Measurements from ENCODE around the gene MRPL20. TPM values are rescaled to one million over a fixed set of nuclear protein-coding genes. Genes with fewer than 3 reads are reported as not detected.
"Not testable (repeated sequence)": the region's sequence is repeated elsewhere in the genome, so short reads cannot be mapped to it uniquely, and the experiment has no call there.

MRPL20 gene
- total RNA-seq, 4 donors from 2014 or later = 106 to 170 (median 136) TPM

DNA sequence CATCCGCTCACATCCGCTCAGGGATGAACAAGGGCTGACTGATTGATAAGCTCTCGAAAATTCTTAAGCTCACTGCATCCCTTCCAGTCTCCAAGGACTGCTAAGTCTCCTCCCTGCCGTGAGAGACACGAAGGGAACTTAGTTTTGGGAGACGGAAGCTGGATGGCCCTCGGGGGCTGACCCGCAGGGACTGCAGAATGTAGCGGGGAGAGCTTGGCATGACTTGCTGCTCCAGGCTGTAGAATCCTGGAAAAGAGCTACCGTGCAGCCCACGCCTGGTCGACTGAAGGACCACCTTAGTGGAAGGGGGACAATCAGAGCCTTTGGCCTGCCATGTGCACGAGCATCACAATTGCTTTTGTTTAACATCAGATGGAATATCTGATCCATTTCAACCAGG, 8.7 kb upstream of the MRPL20 start:
- DNase-seq (ENCODE audit: low spot score) (no peak), ATAC-seq (ENCODE audit: low FRiP score) (no peak)
- no peak for TF ChIP-seq CTCF (IDR thresholded peaks at IDR 0.05)

DNA sequence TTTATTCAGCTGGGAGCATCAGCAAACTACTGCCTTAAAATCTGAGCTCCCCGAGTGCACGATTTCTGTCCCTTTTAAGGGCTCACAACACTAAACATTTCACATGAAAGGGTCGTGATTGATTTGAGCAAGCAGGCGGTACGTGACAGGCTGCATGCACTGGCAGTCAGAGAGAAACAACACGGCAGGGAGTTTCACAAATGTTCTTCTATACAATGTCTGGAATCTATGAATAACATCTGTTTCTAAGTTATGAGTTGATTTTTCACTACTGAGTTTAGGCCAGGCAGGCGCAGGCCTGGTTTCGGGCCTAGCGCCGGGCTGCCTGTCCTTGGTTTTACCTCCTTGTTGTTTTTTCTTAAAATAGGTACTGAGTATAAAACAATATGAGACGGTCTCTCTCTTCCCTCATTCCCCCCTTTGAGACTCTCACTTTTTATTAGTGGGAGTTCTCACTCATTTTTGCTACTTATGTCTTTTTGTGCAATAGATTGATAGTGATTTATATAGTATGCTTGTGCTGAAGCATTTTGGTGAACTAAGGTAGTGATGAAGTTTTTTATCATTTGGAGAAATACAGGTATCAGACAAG, 5.3 kb upstream of the MRPL20 start:
- not testable (repeated sequence) for DNase-seq (ENCODE audit: low spot score); ATAC-seq (ENCODE audit: low FRiP score)

DNA sequence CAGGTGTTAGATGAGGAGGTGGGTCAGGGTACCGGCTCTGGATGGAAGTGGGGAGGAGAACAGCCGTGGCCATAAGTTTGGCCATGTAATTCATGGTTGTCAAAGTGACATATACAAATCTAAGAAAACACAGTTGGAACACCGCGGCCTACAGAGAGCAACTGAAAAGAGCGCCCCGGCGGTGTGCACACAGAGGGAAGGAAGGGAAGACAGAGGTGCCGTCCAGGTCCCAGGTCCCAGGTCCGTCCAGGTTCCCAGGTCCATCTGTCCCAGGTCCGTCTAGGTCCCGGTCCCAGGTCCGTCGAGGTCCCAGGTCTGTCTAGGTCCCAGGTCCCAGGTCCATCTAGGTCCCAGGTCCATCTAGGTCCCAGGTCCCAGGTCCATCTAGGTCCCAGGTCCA, 4.5 kb upstream of the MRPL20 start:
- no peak for ATAC-seq (ENCODE audit: low FRiP score)
- DNase-seq (ENCODE audit: low spot score) = no peak
- no peak for TF ChIP-seq CTCF (IDR thresholded peaks at IDR 0.05)

GRCh38 chr1:1410238-1410637, 3.1 kb upstream of the MRPL20 start:
- DNase-seq (ENCODE audit: low spot score) = not testable (repeated sequence)

GRCh38 chr1:1407636-1408318, 684 bp upstream of the MRPL20 start:
- peak; percentile 43 for ATAC-seq (ENCODE audit: low FRiP score)
- DNase-seq (ENCODE audit: low spot score) = no peak
- TF ChIP-seq CTCF (IDR thresholded peaks at IDR 0.05) = no peak

More at GRCh38 chr1:1410238-1410637, 3.1 kb upstream of the MRPL20 start:
- not testable (repeated sequence) for ATAC-seq (ENCODE audit: low FRiP score)

GRCh38 chr1:1406101-1406820, 832 bp downstream of the MRPL20 start:
- ATAC-seq (ENCODE audit: low FRiP score) = no peak
- TF ChIP-seq CTCF (IDR thresholded peaks at IDR 0.05) = no peak
- no peak for DNase-seq (ENCODE audit: low spot score)

DNA sequence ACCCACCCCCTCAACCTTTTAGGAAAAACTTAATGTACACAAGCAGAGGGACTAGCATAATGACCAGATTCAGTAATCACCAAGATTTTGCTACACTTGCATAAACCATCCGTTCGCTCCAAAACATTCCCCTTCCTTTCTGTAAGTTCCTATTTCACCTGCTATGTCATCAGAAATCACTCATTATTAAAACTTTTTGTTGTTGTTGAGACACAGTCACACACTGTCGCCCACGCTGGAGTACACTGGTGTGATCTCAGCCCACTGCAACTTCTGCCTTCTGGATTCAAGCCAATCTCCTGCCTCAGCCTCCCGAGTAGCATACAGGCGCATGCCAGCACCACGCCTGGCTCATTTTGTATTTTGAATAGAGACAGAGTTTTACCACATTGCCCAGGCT, 3.4 kb downstream of the MRPL20 start:
- DNase-seq (ENCODE audit: low spot score) (no peak), ATAC-seq (ENCODE audit: low FRiP score) (no peak)
- TF ChIP-seq CTCF (IDR thresholded peaks at IDR 0.05) = no peak

GRCh38 chr1:1402901-1403392, 4.1 kb downstream of the MRPL20 start:
- not testable (repeated sequence) for DNase-seq (ENCODE audit: low spot score)

More at GRCh38 chr1:1402901-1403392, 4.1 kb downstream of the MRPL20 start:
- not testable (repeated sequence) for ATAC-seq (ENCODE audit: low FRiP score)
